ENCODE measurements around the gene OR6V1.

The OR6V1 gene

GRCh38 chr7:143027683-143028082, 24.5 kb upstream of the OR6V1 start:
- Histone ChIP-seq H3K27ac (ENCODE audit: low read depth, low read length) (no peak overlapping the region), H3F3A (ENCODE audit: control insufficient read depth, insufficient read depth) (no peaks in the 10 kb centered on the region), H3K9me2 (replicated peaks; ENCODE audit: control insufficient read depth, low read length) (no peaks in the 10 kb centered on the region), H3K4me3 (ENCODE audit: low read length) (no peak overlapping the region), H3K27me3 (ENCODE audit: control insufficient read depth, low read length) (no peaks in the 10 kb centered on the region), H4K20me1 (ENCODE audit: control insufficient read depth, insufficient read depth, low read depth, low read length) (no peaks in the 10 kb centered on the region), H3K79me2 (ENCODE audit: control insufficient read depth, low read length) (no peaks in the 10 kb centered on the region), H3K9me3 (ENCODE audit: control insufficient read depth, insufficient read depth, low read length) (no peaks in the 10 kb centered on the region), H3K36me3 (ENCODE audit: control insufficient read depth, low read length) (no peaks in the 10 kb centered on the region), H3K4me2 (ENCODE audit: low read length) (no peak overlapping the region), H3K4me1 (ENCODE audit: control insufficient read depth, low read length) (no peaks in the 10 kb centered on the region)
- no peak for TF ChIP-seq EZH2phosphoT487 (IDR thresholded peaks at IDR 0.05; ENCODE audit: borderline replicate concordance, low read length)
- TF ChIP-seq CTCF (IDR thresholded peaks at IDR 0.05; ENCODE audit: low read depth, low read length, poor library complexity, severe bottlenecking): no peak

DNA sequence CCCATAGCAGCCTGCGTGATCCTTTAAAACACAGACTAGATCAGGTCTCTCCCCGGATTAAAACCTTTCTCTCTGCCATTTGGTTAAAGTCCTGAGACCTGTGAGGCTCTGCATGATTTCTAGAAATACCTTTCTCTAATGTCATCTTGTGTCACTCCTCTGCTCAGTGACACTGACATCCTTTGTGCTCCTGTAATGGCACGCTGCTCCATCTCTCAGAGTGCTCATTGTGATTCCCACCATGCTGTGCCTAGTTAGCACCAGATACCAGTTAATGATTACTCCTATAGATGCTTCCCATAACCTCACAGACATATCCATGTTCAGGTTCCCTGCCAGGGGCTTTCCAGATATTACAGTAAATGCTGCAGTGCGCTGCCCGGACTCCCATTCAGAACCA, 13.5 kb upstream of the OR6V1 start:
- no peak overlapping the region for H3K27ac ChIP-seq (ENCODE audit: low read depth, low read length)
- H4K20me1 ChIP-seq (ENCODE audit: control insufficient read depth, insufficient read depth, low read depth, low read length): no peaks in the 10 kb centered on the region
- no peaks in the 10 kb centered on the region for H3K9me2 ChIP-seq (replicated peaks; ENCODE audit: control insufficient read depth, low read length)
- no peaks in the 10 kb centered on the region for H3K79me2 ChIP-seq (ENCODE audit: control insufficient read depth, low read length)
- no peaks in the 10 kb centered on the region for H3F3A ChIP-seq (ENCODE audit: control insufficient read depth, insufficient read depth)
- H3K27me3 ChIP-seq (ENCODE audit: control insufficient read depth, low read length): no peaks in the 10 kb centered on the region
- peaks cover 17% of the 10 kb centered on the region for H3K4me1 ChIP-seq (ENCODE audit: control insufficient read depth, low read length)
- no peak overlapping the region for H3K4me2 ChIP-seq (ENCODE audit: low read length)
- H3K36me3 ChIP-seq (ENCODE audit: control insufficient read depth, low read length): no peaks in the 10 kb centered on the region
- TF ChIP-seq EZH2phosphoT487 (IDR thresholded peaks at IDR 0.05; ENCODE audit: borderline replicate concordance, low read length) (no peak), CTCF (IDR thresholded peaks at IDR 0.05; ENCODE audit: low read depth, low read length, poor library complexity, severe bottlenecking) (no peak)
- no peaks in the 10 kb centered on the region for H3K9me3 ChIP-seq (ENCODE audit: control insufficient read depth, insufficient read depth, low read length)
- no peak overlapping the region for H3K4me3 ChIP-seq (ENCODE audit: low read length)

DNA sequence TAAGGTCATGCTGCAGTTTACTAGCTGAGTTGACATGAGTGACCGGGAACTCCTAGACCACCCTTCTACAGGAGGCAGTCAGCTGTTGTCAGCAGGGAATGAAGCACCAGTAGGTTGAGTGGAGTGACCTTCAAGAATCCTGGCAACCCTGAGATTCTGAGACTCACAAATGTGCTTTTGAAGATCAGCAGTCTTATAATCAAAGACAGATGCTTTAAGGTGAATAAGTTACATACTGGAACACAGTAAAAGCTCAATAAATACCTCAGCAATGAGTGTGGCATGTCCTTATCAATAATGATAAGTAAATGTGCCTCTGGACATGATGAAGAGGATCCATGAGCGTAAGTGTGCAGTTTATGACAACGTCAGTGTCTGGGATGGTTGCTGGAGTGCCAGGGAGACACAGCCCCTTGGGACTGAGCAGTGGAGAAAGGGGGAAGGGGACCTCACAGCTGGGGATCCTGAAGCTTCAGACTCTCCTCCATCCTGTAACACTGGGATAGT, 11.9 kb upstream of the OR6V1 start:
- Histone ChIP-seq H3K4me3 (ENCODE audit: low read length) (no peak overlapping the region), H3K4me1 (ENCODE audit: control insufficient read depth, low read length) (peaks cover 17% of the 10 kb centered on the region), H3K79me2 (ENCODE audit: control insufficient read depth, low read length) (no peaks in the 10 kb centered on the region), H3K4me2 (ENCODE audit: low read length) (no peak overlapping the region), H4K20me1 (ENCODE audit: control insufficient read depth, insufficient read depth, low read depth, low read length) (no peaks in the 10 kb centered on the region), H3F3A (ENCODE audit: control insufficient read depth, insufficient read depth) (no peaks in the 10 kb centered on the region), H3K27ac (ENCODE audit: low read depth, low read length) (no peak overlapping the region), H3K36me3 (ENCODE audit: control insufficient read depth, low read length) (no peaks in the 10 kb centered on the region), H3K9me2 (replicated peaks; ENCODE audit: control insufficient read depth, low read length) (no peaks in the 10 kb centered on the region), H3K27me3 (ENCODE audit: control insufficient read depth, low read length) (no peaks in the 10 kb centered on the region), H3K9me3 (ENCODE audit: control insufficient read depth, insufficient read depth, low read length) (no peaks in the 10 kb centered on the region)
- TF ChIP-seq EZH2phosphoT487 (IDR thresholded peaks at IDR 0.05; ENCODE audit: borderline replicate concordance, low read length): no peak
- no peak for TF ChIP-seq CTCF (IDR thresholded peaks at IDR 0.05; ENCODE audit: low read depth, low read length, poor library complexity, severe bottlenecking)

All from DOHH2 (cell line).